Keratinocyte (primary cell): ENCODE results near the gene CTNNBL1.

ENCODE experiments used
- EZH2 ChIP-seq: IDR thresholded peaks from one replicate; pipeline ENCODE4 v1.6.1; 2012; ENCODE audit warnings: inconsistent platforms, mild to moderate bottlenecking, low read length, moderate library complexity
- TF ChIP-seq, protein P1 (sequence below), 3 experiments: IDR thresholded peaks in 1 of 3; conservative IDR thresholded peaks in 1 of 3; optimal IDR thresholded peaks in 1 of 3; 2 replicates in 2 of 3; 3 replicates in 1 of 3; pipeline versions ENCODE3 to v1.5.1; 2011; ENCODE audit warnings: low read length in 3 of 3, mild to moderate bottlenecking in 3 of 3, moderate library complexity in 2 of 3, control low read depth in 1 of 3, inconsistent platforms in 1 of 3; ENCODE audit not compliant: insufficient read depth in 2 of 3; ENCODE audit errors: extremely low read depth in 1 of 3

GRCh38 chr20:37749218-37749617 lies 55.4 kb downstream of the CTNNBL1 start:
- no peak for TF ChIP-seq EZH2
- TF ChIP-seq, protein P1, sequence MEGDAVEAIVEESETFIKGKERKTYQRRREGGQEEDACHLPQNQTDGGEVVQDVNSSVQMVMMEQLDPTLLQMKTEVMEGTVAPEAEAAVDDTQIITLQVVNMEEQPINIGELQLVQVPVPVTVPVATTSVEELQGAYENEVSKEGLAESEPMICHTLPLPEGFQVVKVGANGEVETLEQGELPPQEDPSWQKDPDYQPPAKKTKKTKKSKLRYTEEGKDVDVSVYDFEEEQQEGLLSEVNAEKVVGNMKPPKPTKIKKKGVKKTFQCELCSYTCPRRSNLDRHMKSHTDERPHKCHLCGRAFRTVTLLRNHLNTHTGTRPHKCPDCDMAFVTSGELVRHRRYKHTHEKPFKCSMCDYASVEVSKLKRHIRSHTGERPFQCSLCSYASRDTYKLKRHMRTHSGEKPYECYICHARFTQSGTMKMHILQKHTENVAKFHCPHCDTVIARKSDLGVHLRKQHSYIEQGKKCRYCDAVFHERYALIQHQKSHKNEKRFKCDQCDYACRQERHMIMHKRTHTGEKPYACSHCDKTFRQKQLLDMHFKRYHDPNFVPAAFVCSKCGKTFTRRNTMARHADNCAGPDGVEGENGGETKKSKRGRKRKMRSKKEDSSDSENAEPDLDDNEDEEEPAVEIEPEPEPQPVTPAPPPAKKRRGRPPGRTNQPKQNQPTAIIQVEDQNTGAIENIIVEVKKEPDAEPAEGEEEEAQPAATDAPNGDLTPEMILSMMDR (optimal IDR thresholded peaks at IDR 0.05 in 1 of 3, IDR thresholded peaks at IDR 0.05 in 1 of 3, conservative IDR thresholded peaks at IDR 0.05 in 1 of 3; ENCODE audit: extremely low read depth in 1 of 3, insufficient read depth in 2 of 3, low read length in 3 of 3), result no peak
